ENCODE data around the gene NCK2. TPM values are rescaled to one million over a fixed set of nuclear protein-coding genes. Genes with fewer than 3 reads are reported as not detected.
A peak's percentile ranks its signal among the peaks of the same experiment; 100 is the strongest.

Gene NCK2
- total RNA-seq, 1 donor from 2014 or later: 39.9 TPM

GRCh38 chr2:105856581-105856980 is 111.9 kb downstream of the NCK2 start:
- intact Hi-C loops (cut with micrococcal nuclease): no loop called here
- ATAC-seq (no peak), DNase-seq (no peak)

- intact Hi-C loops (cut with micrococcal nuclease): no loop called here
Measured at GRCh38 chr2:105857076-105857740, 112.5 kb downstream of the NCK2 start.

GRCh38 chr2:105858868-105859693 is 114.4 kb downstream of the NCK2 start:
- ATAC-seq: no peak
- DNase-seq: no peak
- intact Hi-C loops (cut with micrococcal nuclease): no loop called here

More at GRCh38 chr2:105857076-105857740, 112.5 kb downstream of the NCK2 start:
- ATAC-seq (no peak), DNase-seq (no peak)

DNA sequence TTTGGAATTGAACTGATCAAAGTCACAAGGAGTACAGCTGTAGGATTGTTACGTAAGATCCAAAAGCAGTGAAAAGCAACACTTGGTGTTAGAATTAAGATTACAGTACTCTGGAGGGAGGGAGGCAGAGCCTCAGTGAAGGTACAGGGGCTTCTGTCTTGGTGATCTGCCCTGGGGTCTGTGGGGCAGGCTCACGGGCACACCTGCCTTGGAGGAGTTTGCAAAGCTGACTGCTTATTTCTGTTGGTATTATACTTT is 114.9 kb downstream of the NCK2 start:
- DNase-seq (no peak), ATAC-seq (no peak)
- intact Hi-C loops (cut with micrococcal nuclease): no loop called here

DNA sequence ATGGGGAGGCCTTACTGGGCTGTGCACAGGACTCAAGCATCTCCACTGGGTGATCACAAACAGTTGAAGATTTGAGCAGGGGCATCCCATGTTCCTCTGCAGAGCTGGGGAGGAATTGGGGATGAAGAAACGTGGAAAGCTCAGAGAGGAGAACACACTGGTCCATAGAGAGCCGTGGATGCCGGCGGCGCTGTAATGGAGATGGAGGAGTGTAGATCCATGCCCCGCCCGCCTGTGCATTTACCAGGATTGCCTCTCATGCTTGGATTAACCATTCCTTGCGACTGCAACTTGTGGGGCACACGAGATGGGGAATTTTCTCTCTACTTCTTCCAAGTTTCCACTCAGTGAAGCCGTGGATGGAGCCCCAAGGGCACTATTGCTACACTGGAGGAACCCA is 115.9 kb downstream of the NCK2 start:
- DNase-seq (no peak), ATAC-seq (no peak)
- intact Hi-C loops (cut with micrococcal nuclease): no loop called here

DNA sequence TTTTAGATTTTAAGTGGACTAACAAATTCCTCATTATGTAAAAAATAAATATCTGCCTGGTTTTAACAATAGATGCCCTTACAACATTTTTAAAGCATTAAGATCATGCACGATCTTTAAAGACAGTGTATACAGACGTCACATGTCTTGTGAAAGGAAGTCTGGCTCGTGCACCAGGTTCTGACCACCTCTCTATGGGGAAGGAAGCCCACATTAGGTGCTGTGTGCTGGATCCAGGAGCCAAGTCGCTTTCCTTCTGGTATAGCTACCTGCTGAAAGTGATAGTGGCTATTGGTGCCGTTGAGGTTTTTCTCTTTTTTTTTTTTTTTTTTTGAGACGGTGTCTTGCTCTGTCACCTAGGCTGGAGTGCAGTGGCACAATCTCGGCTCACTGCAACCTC is 116.5 kb downstream of the NCK2 start:
- DNase-seq (no peak), ATAC-seq (no peak)
- intact Hi-C loops (cut with micrococcal nuclease): no loop called here

- ATAC-seq: no peak
Measured at GRCh38 chr2:105862843-105863242, 118.1 kb downstream of the NCK2 start.

GRCh38 chr2:105864262-105864661 is 119.5 kb downstream of the NCK2 start:
- DNase-seq: no peak
- intact Hi-C loops (cut with micrococcal nuclease): no loop called here
- no peak for ATAC-seq

More at GRCh38 chr2:105862843-105863242, 118.1 kb downstream of the NCK2 start:
- intact Hi-C loops (cut with micrococcal nuclease): no loop called here
- DNase-seq: no peak

- intact Hi-C loops (cut with micrococcal nuclease): no loop called here
- no peak for DNase-seq
- no peak for ATAC-seq
Measured at GRCh38 chr2:105865222-105865913, 120.7 kb downstream of the NCK2 start.

DNA sequence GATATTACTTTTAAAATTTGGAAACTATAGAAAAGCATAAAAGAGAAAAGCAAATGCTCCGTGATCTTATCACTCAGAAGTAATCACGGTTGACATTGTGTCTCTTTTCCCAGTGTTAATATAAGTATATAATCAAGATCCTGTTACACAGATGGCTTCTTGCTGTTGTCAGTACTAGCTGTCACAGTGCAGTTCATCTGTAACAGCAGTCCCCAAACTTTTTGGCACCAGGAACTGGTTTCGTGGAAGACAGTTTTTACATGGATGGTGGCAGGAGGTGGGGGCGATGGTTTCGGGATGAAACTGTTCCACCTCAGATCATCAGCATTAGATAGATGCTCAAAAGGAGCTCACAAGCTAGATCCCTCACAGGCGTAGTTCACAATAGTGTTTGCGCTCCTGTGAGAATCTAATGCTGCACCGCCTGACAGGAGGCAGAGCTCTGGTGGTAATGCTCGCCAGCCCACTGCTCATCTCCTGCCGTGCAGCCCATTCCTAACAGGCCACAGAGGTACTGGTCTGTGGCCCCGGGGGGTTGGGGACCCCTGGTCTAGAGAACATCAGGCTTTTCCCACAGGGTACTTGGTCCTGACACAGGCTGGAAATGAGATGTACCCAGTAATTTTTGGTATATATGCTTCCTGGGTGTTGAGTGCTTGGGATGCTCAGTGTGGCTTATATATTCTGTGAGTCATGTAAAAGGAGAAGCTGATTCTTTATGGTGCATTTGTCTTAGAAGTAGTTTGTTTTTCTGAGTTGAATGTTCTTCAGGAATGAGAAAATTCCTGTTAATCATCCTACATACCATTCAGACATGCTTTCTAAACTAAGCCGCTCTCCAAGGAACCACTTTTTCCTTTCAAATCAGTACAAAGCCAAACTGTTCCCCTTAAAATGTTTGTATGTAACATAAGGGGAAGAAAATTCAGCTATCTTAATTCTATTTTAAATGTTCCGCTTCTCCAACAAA is 121.8 kb downstream of the NCK2 start:
- no peak for ATAC-seq
- intact Hi-C loops (cut with micrococcal nuclease): no loop called here
- no peak for DNase-seq

DNA sequence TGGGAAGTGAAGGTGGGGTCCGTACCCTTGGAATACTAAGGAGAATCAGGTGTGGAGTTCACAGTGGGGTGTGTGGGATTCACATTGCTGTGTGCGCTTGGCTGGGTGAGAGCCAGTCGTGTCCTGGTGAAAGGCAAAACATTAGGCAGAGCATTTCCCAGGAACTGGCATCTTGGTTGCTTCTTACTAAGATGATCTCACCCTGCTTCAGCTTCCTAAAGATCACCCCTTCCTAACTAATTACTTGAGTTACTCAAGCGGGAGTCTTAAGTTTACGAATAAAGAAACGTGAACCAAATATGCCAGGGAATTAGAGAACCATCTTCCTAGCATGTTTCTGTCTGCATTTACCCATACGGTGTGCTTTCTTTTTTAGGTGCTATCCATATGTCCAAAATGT is 122.9 kb downstream of the NCK2 start:
- ATAC-seq (no peak), DNase-seq (no peak)
- intact Hi-C loops (cut with micrococcal nuclease): no loop called here

GRCh38 chr2:105868060-105868459 is 123.3 kb downstream of the NCK2 start:
- ATAC-seq (peak; percentile 62), DNase-seq (peak; percentile 42)
- intact Hi-C loops (cut with micrococcal nuclease): no loop called here

DNA sequence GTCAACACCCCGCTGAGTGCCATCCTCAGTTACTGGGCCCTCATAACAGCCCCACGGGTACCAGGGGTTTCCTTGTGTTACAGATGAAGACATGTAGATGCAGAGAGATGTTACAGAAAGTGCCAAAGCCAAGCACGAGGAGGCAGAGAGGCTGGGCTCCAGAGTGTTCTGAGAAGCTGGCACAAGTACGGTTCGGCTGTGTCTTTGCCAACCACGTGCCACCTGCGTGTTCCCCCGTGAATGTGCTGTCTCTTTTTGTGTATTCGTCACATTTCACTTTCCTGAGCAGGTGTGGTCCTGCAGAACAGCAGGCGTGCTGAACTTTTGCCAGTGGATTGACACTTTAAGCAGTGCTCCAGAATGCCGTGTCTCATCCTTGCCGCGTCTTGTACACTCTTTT is 124.6 kb downstream of the NCK2 start:
- no peak for ATAC-seq
- intact Hi-C loops (cut with micrococcal nuclease): no loop called here
- DNase-seq: no peak

DNA sequence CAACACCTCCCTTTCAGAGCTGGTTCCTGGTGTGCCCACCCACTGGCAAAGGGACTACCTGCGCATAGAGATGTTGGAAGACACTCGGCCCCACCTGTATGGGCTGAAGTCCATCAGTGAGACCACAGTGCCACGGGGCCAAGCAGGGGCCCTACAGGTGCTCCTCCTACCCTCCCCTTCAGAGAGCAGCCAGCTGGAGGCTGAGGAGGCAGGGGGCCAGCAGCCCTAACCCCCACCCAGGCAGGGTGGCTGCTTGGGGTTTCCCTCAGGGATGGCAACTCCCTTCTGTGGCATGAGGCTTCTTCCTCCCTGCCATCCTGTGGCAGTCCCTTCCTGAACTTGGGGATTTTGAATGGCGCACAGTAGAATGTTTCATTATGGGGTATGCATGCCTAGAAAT is 125.3 kb downstream of the NCK2 start:
- ATAC-seq: no peak
- DNase-seq: no peak
- intact Hi-C loops (cut with micrococcal nuclease): no loop called here

DNA sequence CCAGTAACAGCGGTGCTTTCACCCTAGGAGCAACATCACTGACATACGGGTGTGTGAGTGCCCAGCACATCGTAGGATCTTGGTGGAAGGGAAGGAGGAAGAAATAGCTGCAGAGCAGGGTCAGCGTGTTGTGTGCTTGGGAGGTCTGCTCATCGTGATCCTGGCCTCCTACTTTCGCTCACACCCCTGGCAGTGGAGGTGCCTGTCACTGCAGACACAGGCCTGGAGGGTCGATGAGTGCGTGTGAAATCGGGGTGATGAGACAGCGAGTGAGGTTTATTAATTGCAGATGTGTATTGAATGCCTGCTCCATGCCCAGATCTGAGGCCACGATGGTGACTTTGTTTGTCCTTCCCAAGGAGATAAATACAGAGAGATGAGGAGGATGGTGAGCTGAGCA is 126.1 kb downstream of the NCK2 start:
- ATAC-seq (no peak), DNase-seq (no peak)
- intact Hi-C loops (cut with micrococcal nuclease): no loop called here

DNA sequence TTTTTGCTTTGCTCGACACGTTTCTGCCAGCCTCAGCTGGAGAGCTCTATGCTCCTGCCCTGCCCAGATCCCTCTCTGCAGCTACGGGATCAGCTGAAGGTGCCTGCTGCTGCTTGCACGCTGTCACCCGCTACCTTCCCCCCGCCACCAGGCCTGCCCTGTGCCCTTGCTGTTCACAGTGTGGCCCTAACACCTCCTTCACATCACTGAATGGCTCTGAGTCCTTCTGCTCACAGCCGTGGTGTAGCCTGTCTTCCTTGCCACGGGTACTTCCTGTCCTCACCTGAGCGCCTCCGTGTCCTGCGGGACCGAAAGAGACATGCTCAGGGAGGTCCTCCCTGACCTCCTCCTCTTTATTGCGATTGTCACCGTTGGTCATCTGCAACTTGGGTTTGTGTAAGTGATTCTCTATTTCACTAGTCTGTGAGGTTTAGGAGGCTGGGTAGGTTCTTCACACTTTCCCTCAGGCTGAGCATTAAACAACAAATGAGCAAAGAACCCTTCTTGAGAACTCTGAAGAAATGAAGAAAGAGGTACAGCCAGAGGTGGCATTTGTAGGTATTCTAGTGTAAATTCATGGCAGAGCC is 127.5 kb downstream of the NCK2 start:
- DNase-seq (no peak), ATAC-seq (no peak)
- intact Hi-C loops (cut with micrococcal nuclease): no loop called here

GRCh38 chr2:105872830-105873229 is 128.1 kb downstream of the NCK2 start:
- intact Hi-C loops (cut with micrococcal nuclease): no loop called here
- no peak for DNase-seq
- ATAC-seq: no peak

DNA sequence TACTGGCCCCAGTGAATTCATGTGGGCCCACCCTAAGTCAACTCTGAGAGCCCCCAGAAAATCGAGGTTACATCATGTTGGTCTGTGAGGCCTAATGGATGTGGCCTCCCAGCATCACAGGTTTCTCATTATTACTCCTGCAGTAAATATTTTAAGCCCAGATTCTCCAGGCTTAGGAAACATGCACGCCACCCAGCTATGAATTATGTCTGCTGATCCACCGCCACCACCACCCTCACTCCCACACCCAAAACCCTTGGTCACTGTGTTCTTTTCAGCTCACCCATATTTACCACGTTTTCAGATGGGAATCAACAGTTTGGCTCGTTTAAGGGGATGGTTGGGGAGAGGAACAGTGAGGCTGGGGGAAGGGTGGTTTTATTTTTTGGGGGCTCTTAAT is 128.6 kb downstream of the NCK2 start:
- DNase-seq: no peak
- no peak for ATAC-seq
- intact Hi-C loops (cut with micrococcal nuclease): no loop called here

GRCh38 chr2:105873721-105874120 is 129.0 kb downstream of the NCK2 start:
- intact Hi-C loops (cut with micrococcal nuclease): no loop called here
- ATAC-seq (peak; percentile 37), DNase-seq (no peak)

Measured in left ventricle myocardium superior (tissue), 1 donor.